ENCODE data around the gene TAF4B. TPM values are rescaled to one million over a fixed set of nuclear protein-coding genes. Genes with fewer than 3 reads are reported as not detected.

The TAF4B gene
- total and polyA plus RNA-seq, 2 of the 8 experiments (the other 6 are each of a cell fraction or from before 2014, with no cell fraction given): 9.3 to 19.8 TPM

- no peaks in the 10 kb centered on the region for H3K27me3 ChIP-seq (replicated peaks in 1 of 4; ENCODE audit: control insufficient read depth in 3 of 4, extremely low read depth in 1 of 4, insufficient read depth in 3 of 4, low read length in 3 of 4)
- POLR2A ChIA-PET (ENCODE audit: partially characterized antibody): no interaction called here
- no peak overlapping the region for H3K4me2 ChIP-seq (ENCODE audit: insufficient read depth in 1 of 2, low read depth in 2 of 2, low read length in 2 of 2)
- CTCF ChIA-PET (ENCODE audit: partially characterized antibody): no interaction called here
- no peak overlapping the region for H3K27ac ChIP-seq (ENCODE audit: low read depth, low read length)
- H4K8ac ChIP-seq (ENCODE audit: extremely low read depth, insufficient read depth, low read length): no peak overlapping the region
- 96% methylated on average over 3 of the region's 3 CpGs; no CpG with 5 or more reads in 1 of the 2 experiments for WGBS, 2 experiments (ENCODE audit: extremely low coverage in 1 of 2, insufficient coverage in 1 of 2, insufficient read length in 1 of 2, insufficient replicate concordance in 2 of 2, low coverage in 1 of 2, low lambda C conversion rate in 2 of 2, missing lambda C conversion rate in 1 of 2)
- no peaks in the 10 kb centered on the region for H3K36me3 ChIP-seq (ENCODE audit: control insufficient read depth in 2 of 4, insufficient read depth in 4 of 4, low read length in 3 of 4)
- no peak overlapping the region for H3K14ac ChIP-seq (ENCODE audit: insufficient read length)
- DNase-seq (ENCODE audit: low read depth in 1 of 2, low spot score in 2 of 2) (no peak), FAIRE-seq (no peak)
- H3K23ac ChIP-seq (ENCODE audit: insufficient read length): no peak overlapping the region
- H2BK20ac ChIP-seq (ENCODE audit: low read length): no peak overlapping the region
- no peak overlapping the region for H2BK5ac ChIP-seq (ENCODE audit: low read depth, low read length)
- H3K18ac ChIP-seq (ENCODE audit: extremely low read depth, low read length): no peak overlapping the region
- no peak overlapping the region for H2AFZ ChIP-seq (ENCODE audit: low read length)
- H3K4ac ChIP-seq (replicated peaks; ENCODE audit: insufficient read length, low read depth, low read length): no peak overlapping the region
- no peaks in the 10 kb centered on the region for H3K79me2 ChIP-seq (ENCODE audit: control insufficient read depth in 1 of 2, insufficient read depth in 2 of 2, low read length in 2 of 2)
- no peak overlapping the region for H3K56ac ChIP-seq (replicated peaks; ENCODE audit: insufficient read length, low read depth, low read length)
- H2AK5ac ChIP-seq (ENCODE audit: low read depth, low read length): no peak overlapping the region
- no peaks in the 10 kb centered on the region for H3K23me2 ChIP-seq (ENCODE audit: low read depth, low read length)
- H3K4me3 ChIP-seq (ENCODE audit: extremely low read depth in 1 of 4, insufficient read depth in 2 of 4, low read depth in 3 of 4, low read length in 4 of 4): no peak overlapping the region
- H3K4me1 ChIP-seq (replicated peaks in 1 of 4; ENCODE audit: control insufficient read depth in 3 of 4, insufficient read depth in 4 of 4, low read length in 3 of 4): no peaks in the 10 kb centered on the region; a peak in 1 of 7 replicates
- no peak overlapping the region for H4K91ac ChIP-seq (replicated peaks; ENCODE audit: insufficient read length, low read length)
- no peak overlapping the region for H3K9ac ChIP-seq (replicated peaks in 1 of 4; ENCODE audit: extremely low read depth in 1 of 4, low read depth in 3 of 4, low read length in 3 of 4)
- H4K20me1 ChIP-seq (replicated peaks in 1 of 2; ENCODE audit: control insufficient read depth in 1 of 2, insufficient read depth in 2 of 2, low read length in 2 of 2): no peaks in the 10 kb centered on the region
- no peak overlapping the region for H4K5ac ChIP-seq (ENCODE audit: insufficient read length, low read depth, low read length)
- H2BK12ac ChIP-seq (ENCODE audit: low read depth, low read length): no peak overlapping the region
- no peak overlapping the region for H2BK120ac ChIP-seq (replicated peaks; ENCODE audit: low read depth, low read length)
- H2BK15ac ChIP-seq (ENCODE audit: low read length): no peak overlapping the region
- H3K79me1 ChIP-seq (ENCODE audit: low read depth, low read length): no peaks in the 10 kb centered on the region
- H3K9me3 ChIP-seq (ENCODE audit: insufficient read depth in 2 of 2, low read depth in 1 of 2, low read length in 1 of 2): no peaks in the 10 kb centered on the region
- TF ChIP-seq POLR2A (IDR thresholded peaks at IDR 0.05; ENCODE audit: control extremely low read depth in 1 of 2, low read depth in 2 of 2, low read length in 2 of 2) (no peak), SRF (IDR thresholded peaks at IDR 0.05; ENCODE audit: low read depth, low read length) (no peak), YY1 (IDR thresholded peaks at IDR 0.05; ENCODE audit: low read depth, low read length) (no peak), GTF2F1 (IDR thresholded peaks at IDR 0.05; ENCODE audit: borderline replicate concordance, low read depth, low read length) (no peak)
These were observed 18.3 kb upstream of the TAF4B start for GRCh38 chr18:26207937-26208336.
